B cell (primary cell): ENCODE data around the gene ANKRD13D.

Experiments
- EZH2 ChIP-seq: IDR thresholded peaks from 2 replicates; pipeline ENCODE4 v1.6.1; 2012; ENCODE audit warnings: borderline replicate concordance, low read depth, mild to moderate bottlenecking, moderate library complexity, low read length; ENCODE audit not compliant: insufficient read depth, poor library complexity, severe bottlenecking
- TF ChIP-seq, protein P1 (sequence below): fragments of 200-600 bp; IDR thresholded peaks from one replicate; pipeline ENCODE4 v1.8.0; 2022; ENCODE audit warnings: antibody characterized with exemption, mild to moderate bottlenecking

DNA sequence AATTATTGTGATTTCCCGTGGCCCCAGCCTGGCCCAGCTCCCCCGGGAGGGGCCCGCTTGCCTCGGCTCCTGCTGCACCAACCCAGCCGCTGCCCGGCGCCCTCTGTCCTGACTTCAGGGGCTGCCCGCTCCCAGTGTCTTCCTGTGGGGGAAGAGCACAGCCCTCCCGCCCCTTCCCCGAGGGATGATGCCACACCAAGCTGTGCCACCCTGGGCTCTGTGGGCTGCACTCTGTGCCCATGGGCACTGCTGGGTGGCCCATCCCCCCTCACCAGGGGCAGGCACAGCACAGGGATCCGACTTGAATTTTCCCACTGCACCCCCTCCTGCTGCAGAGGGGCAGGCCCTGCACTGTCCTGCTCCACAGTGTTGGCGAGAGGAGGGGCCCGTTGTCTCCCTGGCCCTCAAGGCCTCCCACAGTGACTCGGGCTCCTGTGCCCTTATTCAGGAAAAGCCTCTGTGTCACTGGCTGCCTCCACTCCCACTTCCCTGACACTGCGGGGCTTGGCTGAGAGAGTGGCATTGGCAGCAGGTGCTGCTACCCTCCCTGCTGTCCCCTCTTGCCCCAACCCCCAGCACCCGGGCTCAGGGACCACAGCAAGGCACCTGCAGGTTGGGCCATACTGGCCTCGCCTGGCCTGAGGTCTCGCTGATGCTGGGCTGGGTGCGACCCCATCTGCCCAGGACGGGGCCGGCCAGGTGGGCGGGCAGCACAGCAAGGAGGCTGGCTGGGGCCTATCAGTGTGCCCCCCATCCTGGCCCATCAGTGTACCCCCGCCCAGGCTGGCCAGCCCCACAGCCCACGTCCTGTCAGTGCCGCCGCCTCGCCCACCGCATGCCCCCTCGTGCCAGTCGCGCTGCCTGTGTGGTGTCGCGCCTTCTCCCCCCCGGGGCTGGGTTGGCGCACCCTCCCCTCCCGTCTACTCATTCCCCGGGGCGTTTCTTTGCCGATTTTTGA lies 3.3 kb upstream of the ANKRD13D start:
- TF ChIP-seq, protein P1, sequence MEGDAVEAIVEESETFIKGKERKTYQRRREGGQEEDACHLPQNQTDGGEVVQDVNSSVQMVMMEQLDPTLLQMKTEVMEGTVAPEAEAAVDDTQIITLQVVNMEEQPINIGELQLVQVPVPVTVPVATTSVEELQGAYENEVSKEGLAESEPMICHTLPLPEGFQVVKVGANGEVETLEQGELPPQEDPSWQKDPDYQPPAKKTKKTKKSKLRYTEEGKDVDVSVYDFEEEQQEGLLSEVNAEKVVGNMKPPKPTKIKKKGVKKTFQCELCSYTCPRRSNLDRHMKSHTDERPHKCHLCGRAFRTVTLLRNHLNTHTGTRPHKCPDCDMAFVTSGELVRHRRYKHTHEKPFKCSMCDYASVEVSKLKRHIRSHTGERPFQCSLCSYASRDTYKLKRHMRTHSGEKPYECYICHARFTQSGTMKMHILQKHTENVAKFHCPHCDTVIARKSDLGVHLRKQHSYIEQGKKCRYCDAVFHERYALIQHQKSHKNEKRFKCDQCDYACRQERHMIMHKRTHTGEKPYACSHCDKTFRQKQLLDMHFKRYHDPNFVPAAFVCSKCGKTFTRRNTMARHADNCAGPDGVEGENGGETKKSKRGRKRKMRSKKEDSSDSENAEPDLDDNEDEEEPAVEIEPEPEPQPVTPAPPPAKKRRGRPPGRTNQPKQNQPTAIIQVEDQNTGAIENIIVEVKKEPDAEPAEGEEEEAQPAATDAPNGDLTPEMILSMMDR, result no peak
- no peak for TF ChIP-seq EZH2
